Activated T-helper 2 cell treated with anti-CD3 and anti-CD28 coated beads, Interferon-gamma antibody, Interleukin-2, Interleukin-4, amounts not matched to agents 10 μg/mL and 5 μg/mL and 100 μg/mL, durations not matched to agents 14 hours and 24 hours and 36 hours (primary cell): Measurements from ENCODE around the gene MTIF3. TPM values are rescaled to one million over a fixed set of nuclear protein-coding genes. Genes with fewer than 3 reads are reported as not detected.

Experiments
- DNase-seq: peaks from one replicate; pipeline ENCODE4 v3.0.0; 2021; ENCODE audit warnings: low spot score
- H3K27ac Mint-ChIP-seq: one replicate; pipeline ENCODE4 v1.8.0; 2021; ENCODE audit warnings: mixed read lengths
- H3K27me3 Mint-ChIP-seq: one replicate; pipeline ENCODE4 v1.8.0; 2021; ENCODE audit warnings: low read depth, mixed read lengths
- H3K36me3 Mint-ChIP-seq: one replicate; pipeline ENCODE4 v1.8.0; 2021; ENCODE audit warnings: low read depth, mixed read lengths
- H3K4me1 Mint-ChIP-seq: one replicate; pipeline ENCODE4 v1.8.0; 2021; ENCODE audit warnings: low read depth, mixed read lengths
- H3K4me3 Mint-ChIP-seq: one replicate; pipeline ENCODE4 v1.8.0; 2021; ENCODE audit warnings: low read depth, mild to moderate bottlenecking, moderate library complexity, mixed read lengths
- H3K9me3 Mint-ChIP-seq: one replicate; pipeline ENCODE4 v1.8.0; 2021; ENCODE audit warnings: mixed read lengths
- intact Hi-C: fragments of 100-400 bp; cut with micrococcal nuclease; formaldehyde crosslinking; loops from one replicate; pipeline ENCODE4 v1.15.1; 2023
- total RNA-seq: library from RNA; stranded (reverse); gene quantifications from 2 replicates; pipeline ENCODE4 v1.2.3, GENCODE V29; 2022

MTIF3 gene
- total RNA-seq, result 25.0 and 32.0 TPM in 2 replicates

DNA sequence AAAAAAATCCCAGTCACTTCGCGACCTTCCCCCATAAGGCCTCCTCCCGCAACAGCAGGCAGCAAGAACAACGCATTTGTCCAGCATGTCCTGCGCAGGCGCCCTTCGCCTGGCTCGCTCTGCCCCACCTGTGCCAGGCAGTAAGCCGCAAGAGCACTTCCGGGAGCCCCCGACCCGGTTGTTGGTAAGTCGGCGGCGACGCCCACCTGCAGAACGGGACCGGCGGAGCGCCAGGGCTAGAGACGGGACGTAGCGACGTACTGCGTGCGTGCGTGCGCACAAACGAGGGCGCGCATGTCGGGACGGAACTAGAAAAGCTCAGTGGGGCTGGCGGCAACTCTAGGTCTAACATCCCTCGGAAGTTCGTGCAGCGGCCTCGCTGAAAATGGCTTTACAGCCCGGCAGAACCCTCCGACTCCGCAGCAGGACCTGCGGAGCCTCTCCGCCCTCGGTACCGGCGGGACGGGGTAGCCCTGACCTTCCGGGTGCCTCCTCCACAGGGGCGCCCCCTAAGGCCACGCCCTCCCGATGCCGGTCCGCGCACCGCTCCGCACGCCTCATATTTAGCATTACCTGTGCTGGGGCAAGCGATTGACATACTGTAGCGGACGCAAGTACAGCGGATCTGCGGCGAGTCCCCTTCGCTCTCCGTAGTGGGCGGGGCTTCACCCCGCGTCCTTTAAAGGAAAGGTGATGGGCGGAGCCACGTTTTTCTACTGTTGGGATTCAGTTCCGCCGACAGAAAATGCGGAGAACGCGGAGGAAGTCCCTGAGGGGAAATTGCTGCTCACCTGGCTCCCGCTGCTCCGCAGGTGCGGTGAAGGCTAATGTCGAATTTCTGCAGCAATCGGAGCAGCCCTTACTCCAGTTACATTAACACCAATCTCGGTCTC is at the start of gene MTIF3:
MTIF3 (minus strand) TSS at position 629 of the 893 bp plus-strand sequence. CDS start 10,116 bp downstream, outside the sequence.
- intact Hi-C loops, result loop anchor here (1.0 to 10.0 kb wide), 5 partner anchors 24 to 685 kb away; partner anchors contain the start of genes PAN3 and POLR1D
- H3K4me1 Mint-ChIP-seq, result peaks cover 45% of the 10 kb centered on the region

GRCh38 chr13:27497563-27498230 is 47.3 kb upstream of the MTIF3 start:
- Mint-ChIP-seq H3K4me3 (no peak overlapping the region), H3K27ac (no peak overlapping the region), H3K4me1 (no peaks in the 10 kb centered on the region), H3K36me3 (no peaks in the 10 kb centered on the region), H3K27me3 (peaks cover 2% of the 10 kb centered on the region), H3K9me3 (no peaks in the 10 kb centered on the region)
- DNase-seq, result no peak
- intact Hi-C loops, result no loop called here

More for the DNA sequence above, at the start of gene MTIF3:
- H3K36me3 Mint-ChIP-seq, result peaks cover 13% of the 10 kb centered on the region
- peak; percentile 96 for DNase-seq
- H3K27ac Mint-ChIP-seq, result peak within 1 kb of the TSS; percentile 94
- H3K4me3 Mint-ChIP-seq, result peak within 1 kb of the TSS; percentile 92
- no peaks in the 10 kb centered on the region for H3K27me3 Mint-ChIP-seq
- H3K9me3 Mint-ChIP-seq, result no peaks in the 10 kb centered on the region

- no peak overlapping the region for H3K4me3 Mint-ChIP-seq
- no peaks in the 10 kb centered on the region for H3K9me3 Mint-ChIP-seq
These were observed 46.3 kb upstream of the MTIF3 start for GRCh38 chr13:27496536-27497273.

GRCh38 chr13:27496006-27496405 is 45.6 kb upstream of the MTIF3 start:
- DNase-seq, result no peak
- Mint-ChIP-seq H3K4me1 (no peaks in the 10 kb centered on the region), H3K27me3 (peaks cover 2% of the 10 kb centered on the region), H3K4me3 (no peak overlapping the region), H3K27ac (no peak overlapping the region), H3K36me3 (no peaks in the 10 kb centered on the region), H3K9me3 (no peaks in the 10 kb centered on the region)
- intact Hi-C loops, result no loop called here

More at GRCh38 chr13:27496536-27497273, 46.3 kb upstream of the MTIF3 start:
- H3K27ac Mint-ChIP-seq, result no peak overlapping the region
- DNase-seq, result no peak
- peaks cover 2% of the 10 kb centered on the region for H3K27me3 Mint-ChIP-seq
- intact Hi-C loops, result no loop called here
- H3K36me3 Mint-ChIP-seq, result no peaks in the 10 kb centered on the region
- no peaks in the 10 kb centered on the region for H3K4me1 Mint-ChIP-seq

GRCh38 chr13:27495551-27495950 is 45.2 kb upstream of the MTIF3 start:
- no peak overlapping the region for H3K4me3 Mint-ChIP-seq
- intact Hi-C loops, result no loop called here
- no peaks in the 10 kb centered on the region for H3K4me1 Mint-ChIP-seq
- H3K27me3 Mint-ChIP-seq, result peaks cover 2% of the 10 kb centered on the region
- no peaks in the 10 kb centered on the region for H3K9me3 Mint-ChIP-seq
- H3K27ac Mint-ChIP-seq, result no peak overlapping the region
- H3K36me3 Mint-ChIP-seq, result no peaks in the 10 kb centered on the region
- no peak for DNase-seq

GRCh38 chr13:27493981-27494380 is 43.6 kb upstream of the MTIF3 start:
- intact Hi-C loops, result no loop called here
- DNase-seq, result no peak
- Mint-ChIP-seq H3K27me3 (peaks cover 6% of the 10 kb centered on the region), H3K4me1 (no peaks in the 10 kb centered on the region), H3K9me3 (no peaks in the 10 kb centered on the region), H3K27ac (no peak overlapping the region), H3K4me3 (no peak overlapping the region), H3K36me3 (no peaks in the 10 kb centered on the region)

GRCh38 chr13:27489456-27489855 is 39.1 kb upstream of the MTIF3 start:
- Mint-ChIP-seq H3K27me3 (peaks cover 5% of the 10 kb centered on the region), H3K27ac (no peak overlapping the region), H3K4me3 (no peak overlapping the region), H3K4me1 (no peaks in the 10 kb centered on the region), H3K9me3 (no peaks in the 10 kb centered on the region), H3K36me3 (no peaks in the 10 kb centered on the region)
- intact Hi-C loops, result no loop called here
- no peak for DNase-seq

GRCh38 chr13:27487776-27488175 is 37.4 kb upstream of the MTIF3 start:
- H3K4me1 Mint-ChIP-seq, result peaks cover 3% of the 10 kb centered on the region
- intact Hi-C loops, result no loop called here
- peaks cover 5% of the 10 kb centered on the region for H3K27me3 Mint-ChIP-seq
- H3K4me3 Mint-ChIP-seq, result no peak overlapping the region
- no peak overlapping the region for H3K27ac Mint-ChIP-seq
- DNase-seq, result no peak
- no peaks in the 10 kb centered on the region for H3K36me3 Mint-ChIP-seq
- H3K9me3 Mint-ChIP-seq, result peaks cover under 1% of the 10 kb centered on the region

DNA sequence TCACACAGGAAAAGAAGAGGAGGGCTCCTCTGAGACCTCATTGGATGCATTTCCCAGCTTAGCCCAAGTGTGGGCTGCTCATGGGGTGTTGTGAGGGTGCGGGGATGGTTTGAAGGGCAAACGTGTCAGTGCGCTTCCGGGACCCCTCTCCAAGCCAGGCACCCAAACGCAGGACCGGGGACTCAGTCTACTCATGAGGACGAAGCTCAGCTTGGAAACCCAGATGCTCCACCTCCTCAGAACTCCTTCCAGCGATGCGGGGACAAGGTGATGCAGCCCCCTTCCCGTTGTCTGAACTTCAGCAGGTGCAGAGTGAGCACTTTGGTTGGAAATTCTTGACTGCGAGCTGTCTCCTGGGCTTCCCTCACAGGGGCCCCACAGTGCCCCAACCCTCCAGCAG is 33.1 kb upstream of the MTIF3 start:
- no peak overlapping the region for H3K4me3 Mint-ChIP-seq
- H3K9me3 Mint-ChIP-seq, result peaks cover 5% of the 10 kb centered on the region
- peaks cover 8% of the 10 kb centered on the region for H3K4me1 Mint-ChIP-seq
- intact Hi-C loops, result no loop called here
- DNase-seq, result no peak
- no peaks in the 10 kb centered on the region for H3K36me3 Mint-ChIP-seq
- H3K27me3 Mint-ChIP-seq, result no peaks in the 10 kb centered on the region
- H3K27ac Mint-ChIP-seq, result no peak overlapping the region

DNA sequence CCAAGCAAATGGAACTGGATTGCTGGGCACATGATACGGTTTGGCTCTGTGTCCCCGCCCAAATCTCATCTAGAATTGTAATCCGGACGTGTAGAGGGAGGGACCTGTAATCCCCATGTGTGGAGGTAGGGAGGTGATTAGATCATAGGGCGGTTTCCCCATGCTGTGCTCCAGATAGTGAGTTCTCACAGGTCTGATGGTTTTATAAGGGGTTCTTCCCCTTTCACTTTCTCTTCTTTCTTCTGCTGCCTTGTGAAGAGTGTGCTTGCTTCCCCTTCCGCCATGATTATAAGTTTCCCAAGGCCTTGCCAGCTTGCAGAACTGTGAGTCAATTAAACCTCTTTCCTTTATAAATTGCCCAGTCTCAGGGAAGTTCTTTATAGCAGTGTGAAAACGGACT is 32.6 kb upstream of the MTIF3 start:
- peaks cover 11% of the 10 kb centered on the region for H3K4me1 Mint-ChIP-seq
- intact Hi-C loops, result no loop called here
- no peak for DNase-seq
- H3K9me3 Mint-ChIP-seq, result peaks cover 5% of the 10 kb centered on the region
- no peak overlapping the region for H3K27ac Mint-ChIP-seq
- no peaks in the 10 kb centered on the region for H3K27me3 Mint-ChIP-seq
- H3K36me3 Mint-ChIP-seq, result no peaks in the 10 kb centered on the region
- no peak overlapping the region for H3K4me3 Mint-ChIP-seq

DNA sequence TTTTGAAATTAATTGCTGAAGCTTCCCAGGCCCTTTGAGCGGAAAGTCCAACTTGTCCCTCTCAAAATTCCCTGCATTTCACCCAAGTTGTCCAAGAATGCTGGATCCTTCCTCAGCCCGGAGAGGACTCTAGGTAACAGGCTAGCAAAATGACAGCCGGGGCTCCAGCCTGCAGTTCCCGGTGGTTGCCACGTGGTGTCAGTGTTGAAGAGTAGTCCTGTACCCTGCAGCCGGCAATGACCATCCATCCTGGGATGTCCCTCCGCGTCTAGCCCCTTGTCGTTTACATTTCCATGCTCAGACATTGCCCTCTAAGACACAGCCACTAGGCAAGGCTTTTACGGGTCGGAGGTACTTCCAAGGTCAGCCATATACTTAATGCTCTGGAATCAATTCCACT is 31.4 kb upstream of the MTIF3 start:
- DNase-seq, result peak; percentile 26
- Mint-ChIP-seq H3K36me3 (no peaks in the 10 kb centered on the region), H3K27ac (no peak overlapping the region), H3K9me3 (peaks cover 5% of the 10 kb centered on the region), H3K4me3 (no peak overlapping the region), H3K4me1 (peaks cover 21% of the 10 kb centered on the region), H3K27me3 (no peaks in the 10 kb centered on the region)
- intact Hi-C loops, result no loop called here

DNA sequence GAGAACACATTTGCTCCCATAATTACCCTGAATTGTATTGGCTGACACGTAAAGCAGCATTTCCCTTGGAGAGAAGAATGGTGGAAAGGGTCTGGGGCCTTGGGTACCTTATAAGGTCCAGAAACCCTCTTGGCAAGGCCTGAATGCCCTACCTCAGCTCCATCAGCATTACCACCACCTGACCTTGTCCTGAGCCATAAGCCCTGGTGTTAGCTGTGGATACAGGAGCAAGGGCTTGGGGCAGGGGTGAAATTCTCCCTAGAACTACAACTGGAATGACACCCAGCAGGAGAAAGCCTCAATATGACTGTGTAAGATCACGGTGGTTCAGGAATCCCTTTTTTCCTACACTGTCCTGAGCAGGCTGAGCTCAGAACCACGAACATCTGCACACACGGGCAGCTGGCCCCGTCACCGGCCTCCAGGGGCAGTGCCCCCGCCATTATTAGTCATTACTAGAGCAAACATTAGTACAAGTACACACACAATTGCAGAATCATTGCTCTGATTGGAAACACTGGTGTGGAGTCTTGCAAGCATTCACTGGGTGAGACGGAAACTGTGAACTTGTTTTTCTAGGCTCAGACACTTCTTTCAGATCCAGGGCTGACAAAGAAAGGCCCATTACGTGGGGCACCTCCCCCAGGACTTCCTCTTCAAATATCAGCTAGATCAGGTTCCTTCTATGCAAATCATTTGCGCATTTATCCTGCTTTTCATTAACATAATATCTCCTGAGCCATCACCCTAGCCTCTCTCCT is 26.8 kb upstream of the MTIF3 start:
- peak overlapping the region; percentile 51 for H3K27ac Mint-ChIP-seq
- H3K9me3 Mint-ChIP-seq, result no peaks in the 10 kb centered on the region
- H3K4me3 Mint-ChIP-seq, result no peak overlapping the region
- intact Hi-C loops, result no loop called here
- no peak for DNase-seq
- H3K36me3 Mint-ChIP-seq, result no peaks in the 10 kb centered on the region
- no peaks in the 10 kb centered on the region for H3K27me3 Mint-ChIP-seq
- H3K4me1 Mint-ChIP-seq, result peaks cover 17% of the 10 kb centered on the region
